ENCODE measurements around the gene BAAT. TPM values are rescaled to one million over a fixed set of nuclear protein-coding genes. Genes with fewer than 3 reads are reported as not detected.

BAAT gene
- total and polyA plus RNA-seq, 9 of the 15 experiments (the other 6 are each of a cell fraction or from before 2014, with no cell fraction given), result 0.17 to 0.76 (median 0.32) TPM

DNA sequence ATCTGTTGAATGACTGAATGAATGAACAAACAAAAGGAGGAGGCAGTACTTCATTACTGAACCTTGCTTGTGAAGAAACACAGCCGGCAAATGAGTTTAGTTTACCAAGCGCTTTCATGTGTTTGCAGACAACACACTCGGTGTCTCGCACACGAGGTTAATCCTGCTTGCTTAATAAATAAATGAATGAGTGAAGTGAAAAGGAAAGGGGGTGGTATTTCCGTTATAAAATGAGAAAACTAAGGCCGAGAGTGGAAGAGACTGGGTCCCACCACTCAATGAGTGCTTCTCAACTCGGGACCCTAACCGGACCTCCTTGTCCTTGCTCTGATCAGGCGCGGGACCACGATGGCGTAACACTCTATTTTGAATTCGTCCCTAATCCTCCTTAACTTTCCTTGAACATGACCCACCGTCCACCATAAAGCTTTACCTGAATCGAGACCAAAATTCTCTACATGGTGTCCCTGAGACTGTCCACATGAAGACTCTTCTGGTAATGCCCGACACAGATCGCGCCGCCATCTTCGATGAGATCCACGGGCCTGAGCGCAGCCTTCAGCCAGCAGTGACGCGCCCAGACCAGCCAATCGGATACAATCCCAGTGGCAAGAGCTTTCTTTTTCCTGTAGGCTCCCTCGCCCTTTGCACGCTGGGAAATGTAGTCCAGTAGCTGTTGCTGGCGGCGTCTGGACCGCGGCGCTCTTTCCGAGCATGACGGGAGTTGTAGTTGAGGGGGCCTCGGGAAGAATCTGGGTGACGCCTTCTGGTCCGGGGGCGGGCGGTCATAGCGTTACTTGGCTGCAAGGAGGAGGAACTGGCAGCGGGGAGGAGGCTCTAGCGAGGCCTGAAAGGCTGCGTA is 13.5 kb upstream of the BAAT start, which contains the start of the genes MRPL50 and ZNF189 (continued):
- TF ChIP-seq, protein P1, sequence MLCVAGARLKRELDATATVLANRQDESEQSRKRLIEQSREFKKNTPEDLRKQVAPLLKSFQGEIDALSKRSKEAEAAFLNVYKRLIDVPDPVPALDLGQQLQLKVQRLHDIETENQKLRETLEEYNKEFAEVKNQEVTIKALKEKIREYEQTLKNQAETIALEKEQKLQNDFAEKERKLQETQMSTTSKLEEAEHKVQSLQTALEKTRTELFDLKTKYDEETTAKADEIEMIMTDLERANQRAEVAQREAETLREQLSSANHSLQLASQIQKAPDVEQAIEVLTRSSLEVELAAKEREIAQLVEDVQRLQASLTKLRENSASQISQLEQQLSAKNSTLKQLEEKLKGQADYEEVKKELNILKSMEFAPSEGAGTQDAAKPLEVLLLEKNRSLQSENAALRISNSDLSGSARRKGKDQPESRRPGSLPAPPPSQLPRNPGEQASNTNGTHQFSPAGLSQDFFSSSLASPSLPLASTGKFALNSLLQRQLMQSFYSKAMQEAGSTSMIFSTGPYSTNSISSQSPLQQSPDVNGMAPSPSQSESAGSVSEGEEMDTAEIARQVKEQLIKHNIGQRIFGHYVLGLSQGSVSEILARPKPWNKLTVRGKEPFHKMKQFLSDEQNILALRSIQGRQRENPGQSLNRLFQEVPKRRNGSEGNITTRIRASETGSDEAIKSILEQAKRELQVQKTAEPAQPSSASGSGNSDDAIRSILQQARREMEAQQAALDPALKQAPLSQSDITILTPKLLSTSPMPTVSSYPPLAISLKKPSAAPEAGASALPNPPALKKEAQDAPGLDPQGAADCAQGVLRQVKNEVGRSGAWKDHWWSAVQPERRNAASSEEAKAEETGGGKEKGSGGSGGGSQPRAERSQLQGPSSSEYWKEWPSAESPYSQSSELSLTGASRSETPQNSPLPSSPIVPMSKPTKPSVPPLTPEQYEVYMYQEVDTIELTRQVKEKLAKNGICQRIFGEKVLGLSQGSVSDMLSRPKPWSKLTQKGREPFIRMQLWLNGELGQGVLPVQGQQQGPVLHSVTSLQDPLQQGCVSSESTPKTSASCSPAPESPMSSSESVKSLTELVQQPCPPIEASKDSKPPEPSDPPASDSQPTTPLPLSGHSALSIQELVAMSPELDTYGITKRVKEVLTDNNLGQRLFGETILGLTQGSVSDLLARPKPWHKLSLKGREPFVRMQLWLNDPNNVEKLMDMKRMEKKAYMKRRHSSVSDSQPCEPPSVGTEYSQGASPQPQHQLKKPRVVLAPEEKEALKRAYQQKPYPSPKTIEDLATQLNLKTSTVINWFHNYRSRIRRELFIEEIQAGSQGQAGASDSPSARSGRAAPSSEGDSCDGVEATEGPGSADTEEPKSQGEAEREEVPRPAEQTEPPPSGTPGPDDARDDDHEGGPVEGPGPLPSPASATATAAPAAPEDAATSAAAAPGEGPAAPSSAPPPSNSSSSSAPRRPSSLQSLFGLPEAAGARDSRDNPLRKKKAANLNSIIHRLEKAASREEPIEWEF (CRISPR knock-in tag; IDR thresholded peaks at IDR 0.05), result no peak
- TF ChIP-seq, protein P2, sequence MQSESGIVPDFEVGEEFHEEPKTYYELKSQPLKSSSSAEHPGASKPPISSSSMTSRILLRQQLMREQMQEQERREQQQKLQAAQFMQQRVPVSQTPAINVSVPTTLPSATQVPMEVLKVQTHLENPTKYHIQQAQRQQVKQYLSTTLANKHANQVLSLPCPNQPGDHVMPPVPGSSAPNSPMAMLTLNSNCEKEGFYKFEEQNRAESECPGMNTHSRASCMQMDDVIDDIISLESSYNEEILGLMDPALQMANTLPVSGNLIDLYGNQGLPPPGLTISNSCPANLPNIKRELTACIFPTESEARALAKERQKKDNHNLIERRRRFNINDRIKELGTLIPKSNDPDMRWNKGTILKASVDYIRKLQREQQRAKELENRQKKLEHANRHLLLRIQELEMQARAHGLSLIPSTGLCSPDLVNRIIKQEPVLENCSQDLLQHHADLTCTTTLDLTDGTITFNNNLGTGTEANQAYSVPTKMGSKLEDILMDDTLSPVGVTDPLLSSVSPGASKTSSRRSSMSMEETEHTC (IDR thresholded peaks at IDR 0.05), result no peak
- peak in 1 of 2 experiments; percentile 46; a peak in 1 of 4 replicates for TF ChIP-seq HDAC1 (IDR thresholded peaks at IDR 0.05)
- TF ChIP-seq, protein P3, sequence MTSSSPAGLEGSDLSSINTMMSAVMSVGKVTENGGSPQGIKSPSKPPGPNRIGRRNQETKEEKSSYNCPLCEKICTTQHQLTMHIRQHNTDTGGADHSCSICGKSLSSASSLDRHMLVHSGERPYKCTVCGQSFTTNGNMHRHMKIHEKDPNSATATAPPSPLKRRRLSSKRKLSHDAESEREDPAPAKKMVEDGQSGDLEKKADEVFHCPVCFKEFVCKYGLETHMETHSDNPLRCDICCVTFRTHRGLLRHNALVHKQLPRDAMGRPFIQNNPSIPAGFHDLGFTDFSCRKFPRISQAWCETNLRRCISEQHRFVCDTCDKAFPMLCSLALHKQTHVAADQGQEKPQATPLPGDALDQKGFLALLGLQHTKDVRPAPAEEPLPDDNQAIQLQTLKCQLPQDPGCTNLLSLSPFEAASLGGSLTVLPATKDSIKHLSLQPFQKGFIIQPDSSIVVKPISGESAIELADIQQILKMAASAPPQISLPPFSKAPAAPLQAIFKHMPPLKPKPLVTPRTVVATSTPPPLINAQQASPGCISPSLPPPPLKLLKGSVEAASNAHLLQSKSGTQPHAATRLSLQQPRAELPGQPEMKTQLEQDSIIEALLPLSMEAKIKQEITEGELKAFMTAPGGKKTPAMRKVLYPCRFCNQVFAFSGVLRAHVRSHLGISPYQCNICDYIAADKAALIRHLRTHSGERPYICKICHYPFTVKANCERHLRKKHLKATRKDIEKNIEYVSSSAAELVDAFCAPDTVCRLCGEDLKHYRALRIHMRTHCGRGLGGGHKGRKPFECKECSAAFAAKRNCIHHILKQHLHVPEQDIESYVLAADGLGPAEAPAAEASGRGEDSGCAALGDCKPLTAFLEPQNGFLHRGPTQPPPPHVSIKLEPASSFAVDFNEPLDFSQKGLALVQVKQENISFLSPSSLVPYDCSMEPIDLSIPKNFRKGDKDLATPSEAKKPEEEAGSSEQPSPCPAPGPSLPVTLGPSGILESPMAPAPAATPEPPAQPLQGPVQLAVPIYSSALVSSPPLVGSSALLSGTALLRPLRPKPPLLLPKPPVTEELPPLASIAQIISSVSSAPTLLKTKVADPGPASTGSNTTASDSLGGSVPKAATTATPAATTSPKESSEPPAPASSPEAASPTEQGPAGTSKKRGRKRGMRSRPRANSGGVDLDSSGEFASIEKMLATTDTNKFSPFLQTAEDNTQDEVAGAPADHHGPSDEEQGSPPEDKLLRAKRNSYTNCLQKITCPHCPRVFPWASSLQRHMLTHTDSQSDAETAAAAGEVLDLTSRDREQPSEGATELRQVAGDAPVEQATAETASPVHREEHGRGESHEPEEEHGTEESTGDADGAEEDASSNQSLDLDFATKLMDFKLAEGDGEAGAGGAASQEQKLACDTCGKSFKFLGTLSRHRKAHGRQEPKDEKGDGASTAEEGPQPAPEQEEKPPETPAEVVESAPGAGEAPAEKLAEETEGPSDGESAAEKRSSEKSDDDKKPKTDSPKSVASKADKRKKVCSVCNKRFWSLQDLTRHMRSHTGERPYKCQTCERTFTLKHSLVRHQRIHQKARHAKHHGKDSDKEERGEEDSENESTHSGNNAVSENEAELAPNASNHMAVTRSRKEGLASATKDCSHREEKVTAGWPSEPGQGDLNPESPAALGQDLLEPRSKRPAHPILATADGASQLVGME (CRISPR knock-in tag; IDR thresholded peaks at IDR 0.05), result no peak
- TF ChIP-seq ZNF175 (CRISPR knock-in tag; IDR thresholded peaks at IDR 0.05; ENCODE audit: low read depth), result peak; percentile 73
- no peak for TF ChIP-seq CSDE1 (IDR thresholded peaks at IDR 0.05)
- TF ChIP-seq ZBTB17 (CRISPR knock-in tag; IDR thresholded peaks at IDR 0.05), result peak; percentile 83
- TF ChIP-seq ZBTB1 (CRISPR knock-in tag; IDR thresholded peaks at IDR 0.05; ENCODE audit: borderline replicate concordance, low read depth), result no peak
- TF ChIP-seq NFXL1 (CRISPR knock-in tag; IDR thresholded peaks at IDR 0.05), result no peak
- TF ChIP-seq GTF2A2 (tag; IDR thresholded peaks at IDR 0.05), result no peak
- peak; percentile 96 for TF ChIP-seq NFRKB (IDR thresholded peaks at IDR 0.05; ENCODE audit: low read depth)
- TF ChIP-seq, protein P4, sequence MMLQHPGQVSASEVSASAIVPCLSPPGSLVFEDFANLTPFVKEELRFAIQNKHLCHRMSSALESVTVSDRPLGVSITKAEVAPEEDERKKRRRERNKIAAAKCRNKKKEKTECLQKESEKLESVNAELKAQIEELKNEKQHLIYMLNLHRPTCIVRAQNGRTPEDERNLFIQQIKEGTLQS (IDR thresholded peaks at IDR 0.05), result no peak
- TF ChIP-seq, protein P4 (CRISPR knock-in tag; conservative IDR thresholded peaks at IDR 0.05), result no peak
- no peak for TF ChIP-seq RBM17 (IDR thresholded peaks at IDR 0.05; ENCODE audit: borderline replicate concordance, low read depth, low read length)

Measured in K562 (cell line).